ENCODE data around the gene LIN7C.

DNA sequence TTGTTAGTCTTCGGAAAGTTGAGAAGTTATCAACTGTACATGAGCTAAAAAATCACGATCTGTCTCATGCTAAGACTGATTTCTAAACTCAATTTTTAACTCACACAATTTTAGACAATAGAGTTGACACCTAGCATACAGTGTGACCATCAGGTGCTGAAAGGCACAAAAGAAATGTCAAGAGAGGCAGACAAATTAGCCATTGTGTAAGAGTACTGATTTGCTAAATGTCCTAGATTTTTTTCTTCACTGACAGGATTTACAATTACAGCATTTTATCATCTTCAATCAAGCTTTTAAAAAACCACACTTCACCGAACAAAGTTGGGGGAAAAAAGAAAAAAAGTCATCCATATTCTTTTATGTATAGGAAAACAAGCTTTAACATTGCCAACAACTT lies 40.9 kb downstream of the LIN7C start:
- TF ChIP-seq, protein P1, sequence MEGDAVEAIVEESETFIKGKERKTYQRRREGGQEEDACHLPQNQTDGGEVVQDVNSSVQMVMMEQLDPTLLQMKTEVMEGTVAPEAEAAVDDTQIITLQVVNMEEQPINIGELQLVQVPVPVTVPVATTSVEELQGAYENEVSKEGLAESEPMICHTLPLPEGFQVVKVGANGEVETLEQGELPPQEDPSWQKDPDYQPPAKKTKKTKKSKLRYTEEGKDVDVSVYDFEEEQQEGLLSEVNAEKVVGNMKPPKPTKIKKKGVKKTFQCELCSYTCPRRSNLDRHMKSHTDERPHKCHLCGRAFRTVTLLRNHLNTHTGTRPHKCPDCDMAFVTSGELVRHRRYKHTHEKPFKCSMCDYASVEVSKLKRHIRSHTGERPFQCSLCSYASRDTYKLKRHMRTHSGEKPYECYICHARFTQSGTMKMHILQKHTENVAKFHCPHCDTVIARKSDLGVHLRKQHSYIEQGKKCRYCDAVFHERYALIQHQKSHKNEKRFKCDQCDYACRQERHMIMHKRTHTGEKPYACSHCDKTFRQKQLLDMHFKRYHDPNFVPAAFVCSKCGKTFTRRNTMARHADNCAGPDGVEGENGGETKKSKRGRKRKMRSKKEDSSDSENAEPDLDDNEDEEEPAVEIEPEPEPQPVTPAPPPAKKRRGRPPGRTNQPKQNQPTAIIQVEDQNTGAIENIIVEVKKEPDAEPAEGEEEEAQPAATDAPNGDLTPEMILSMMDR (conservative IDR thresholded peaks at IDR 0.05; ENCODE audit: low read depth, low read length), result no peak
- TF ChIP-seq EZH2 (IDR thresholded peaks at IDR 0.05; ENCODE audit: low read length, unreplicated experiment), result no peak
